OCI-LY7 (cell line): ENCODE results near the gene IBTK. TPM values are rescaled to one million over a fixed set of nuclear protein-coding genes. Genes with fewer than 3 reads are reported as not detected.
"Not testable (repeated sequence)": the region's sequence is repeated elsewhere in the genome, so short reads cannot be mapped to it uniquely, and the experiment has no call there.

Experiments used
- BruUV-seq: library from RNA; stranded (reverse); fragments of 400-500 nt; replicated peaks from 2 replicates; lab custom pipeline; 2021; lab: Mats Ljungman, UMichigan
- CTCF ChIA-PET: fragments of 300-600 bp; sonication (Branson Sonifier 250); formaldehyde crosslinking; loops from one replicate; lab custom pipeline; 2022; ENCODE audit warnings: antibody characterized with exemption; ENCODE audit not compliant: unreplicated experiment; lab: Charles Lee
- POLR2A ChIA-PET: fragments of 300-600 bp; sonication (Branson Sonifier 250); formaldehyde crosslinking; loops from one replicate; lab custom pipeline; 2022; ENCODE audit warnings: antibody characterized with exemption; lab: Charles Lee
- DNase-seq: peaks from one replicate; pipeline ENCODE4 v3.0.0-alpha.2; 2015; ENCODE audit warnings: low spot score
- H2AFZ ChIP-seq: fragments of 200-600 bp; sonication (generic), shearing (Covaris generic); 2 replicates; pipeline ENCODE4 v1.6.1; 2014; ENCODE audit warnings: mild to moderate bottlenecking, antibody characterized with exemption, low read length, moderate library complexity
- H3K27ac ChIP-seq: fragments of 200-600 bp; sonication (generic); 2 replicates; pipeline ENCODE4 v1.5.1; 2014; ENCODE audit warnings: mixed run types, low read depth, mild to moderate bottlenecking, moderate library complexity, low read length, inconsistent platforms; ENCODE audit not compliant: poor library complexity, severe bottlenecking
- H3K36me3 ChIP-seq: fragments of 200-600 bp; sonication (generic); 2 replicates; pipeline ENCODE4 v1.6.1; 2014; ENCODE audit warnings: mild to moderate bottlenecking, antibody characterized with exemption, low read length, moderate library complexity, mixed read lengths; ENCODE audit not compliant: insufficient read depth
- H3K4me1 ChIP-seq: fragments of 200-600 bp; sonication (generic); 2 replicates; pipeline ENCODE4 v1.5.1; 2014; ENCODE audit warnings: mild to moderate bottlenecking, low read length; ENCODE audit not compliant: insufficient read depth, poor library complexity, severe bottlenecking
- H3K4me2 ChIP-seq: fragments of 200-600 bp; sonication (generic); 2 replicates; pipeline ENCODE4 v1.6.1; 2014; ENCODE audit warnings: mild to moderate bottlenecking, low read length
- H3K4me3 ChIP-seq: fragments of 200-600 bp; sonication (generic); 2 replicates; pipeline ENCODE4 v1.5.1; 2014; ENCODE audit warnings: mild to moderate bottlenecking, low read depth, low read length; ENCODE audit not compliant: poor library complexity, severe bottlenecking
- H3K79me2 ChIP-seq: fragments of 200-600 bp; sonication (generic); 2 replicates; pipeline ENCODE4 v1.6.1; 2016; ENCODE audit warnings: low read depth, mild to moderate bottlenecking, low read length, moderate library complexity, mixed read lengths; ENCODE audit not compliant: insufficient read depth
- H3K9me2 ChIP-seq: fragments of 200-600 bp; sonication (generic); 2 replicates; pipeline ENCODE4 v1.6.1; 2016; ENCODE audit warnings: mild to moderate bottlenecking, low read length, mixed read lengths; ENCODE audit not compliant: insufficient read depth
- H3K9me3 ChIP-seq: fragments of 200-600 bp; sonication (generic); 2 replicates; pipeline ENCODE4 v1.6.1; 2014; ENCODE audit warnings: mild to moderate bottlenecking, mixed run types, low read length, mixed read lengths
- H4K20me1 ChIP-seq: fragments of 200-600 bp; sonication (generic); 2 replicates; pipeline ENCODE4 v1.6.1; 2014; ENCODE audit warnings: mild to moderate bottlenecking, antibody characterized with exemption, low read length, moderate library complexity, mixed read lengths; ENCODE audit not compliant: insufficient read depth
- CTCF ChIP-seq: fragments of 200-600 bp; sonication (generic); conservative IDR thresholded peaks from 2 replicates; pipeline ENCODE4 v1.5.1; 2014; ENCODE audit warnings: mild to moderate bottlenecking, antibody characterized with exemption, low read length, moderate library complexity, mixed read lengths
- EZH2phosphoT487 ChIP-seq: fragments of 200-600 bp; sonication (generic); IDR thresholded peaks from 2 replicates; pipeline ENCODE4 v1.6.1; 2018; ENCODE audit warnings: low read depth, borderline replicate concordance, mild to moderate bottlenecking, mixed run types, antibody characterized with exemption, low read length, moderate library complexity, mixed read lengths
- intact Hi-C: fragments of 100-400 bp; cut with micrococcal nuclease; formaldehyde crosslinking; loops from one replicate; pipeline ENCODE4 v1.10.0; 2022; ENCODE audit not compliant: unreplicated experiment
- total RNA-seq, 2 experiments: library from RNA; depleted of rRNA in 1 of 2; stranded (reverse); fragments of >200 nt in 1 of 2; shearing (Covaris generic) in 1 of 2; gene quantifications; 2 replicates each; pipeline ENCODE4 v1.2.3, GENCODE V29; 2014 to 2022

The IBTK gene
- total RNA-seq, 2 experiments from 2014 or later = 18.6 to 31.0 TPM

GRCh38 chr6:82160255-82160990, 87.1 kb downstream of the IBTK start:
- DNase-seq = no peak
- TF ChIP-seq CTCF = no peak
- no peak for TF ChIP-seq EZH2phosphoT487
- Histone ChIP-seq H3K4me3 (no peak overlapping the region), H4K20me1 (no peaks in the 10 kb centered on the region), H3K9me2 (no peaks in the 10 kb centered on the region), H2AFZ (no peak overlapping the region), H3K9me3 (no peaks in the 10 kb centered on the region), H3K36me3 (no peaks in the 10 kb centered on the region), H3K4me2 (no peak overlapping the region), H3K4me1 (no peaks in the 10 kb centered on the region), H3K79me2 (no peaks in the 10 kb centered on the region), H3K27ac (no peak overlapping the region)
- ChIA-PET POLR2A (interaction anchor here (1.5 kb wide), 1 partner anchor 8 kb away, joined by 5 read pairs; no protein-coding TSS in a partner anchor), CTCF (no interaction called here)
- no TSS peak for BruUV-seq
- intact Hi-C loops = no loop called here

GRCh38 chr6:82152786-82153185, 94.8 kb downstream of the IBTK start:
- H3K27ac ChIP-seq, H3K9me2 ChIP-seq, H3K4me2 ChIP-seq, H4K20me1 ChIP-seq, H3K4me1 ChIP-seq, H2AFZ ChIP-seq, H3K79me2 ChIP-seq, intact Hi-C loops, DNase-seq, H3K4me3 ChIP-seq, BruUV-seq, CTCF ChIA-PET, H3K9me3 ChIP-seq, H3K36me3 ChIP-seq: not testable (repeated sequence)
- POLR2A ChIA-PET = interaction anchor here (2.0 kb wide), 1 partner anchor 8 kb away, joined by 5 read pairs; no protein-coding TSS in a partner anchor

- H3K9me3 ChIP-seq, H3K27ac ChIP-seq, H3K9me2 ChIP-seq, H3K36me3 ChIP-seq, BruUV-seq, H3K4me3 ChIP-seq, H3K79me2 ChIP-seq, DNase-seq, CTCF ChIA-PET, intact Hi-C loops, H2AFZ ChIP-seq, H3K4me1 ChIP-seq, H4K20me1 ChIP-seq, H3K4me2 ChIP-seq: not testable (repeated sequence)
- POLR2A ChIA-PET = interaction anchor here (2.0 kb wide), 1 partner anchor 10 kb away, joined by 5 read pairs; no protein-coding TSS in a partner anchor
These were observed 96.4 kb downstream of the IBTK start for GRCh38 chr6:82151147-82151546.
